Measurements from ENCODE around the gene RPH3AL.

- TF ChIP-seq YY1 (IDR thresholded peaks at IDR 0.05; ENCODE audit: low read depth), result no peak
- no peak for TF ChIP-seq EP300 (IDR thresholded peaks at IDR 0.05; ENCODE audit: borderline replicate concordance)
- TF ChIP-seq REST (IDR thresholded peaks at IDR 0.05; ENCODE audit: low read depth), result no peak
- TF ChIP-seq CEBPB (IDR thresholded peaks at IDR 0.05), result no peak
- peak; percentile 35; the same call in 1 of the 2 replicates for TF ChIP-seq TAF1 (IDR thresholded peaks at IDR 0.05; ENCODE audit: low read depth)
- TF ChIP-seq CREB1 (IDR thresholded peaks at IDR 0.05; ENCODE audit: low read depth), result no peak
- no peak for TF ChIP-seq TEAD4 (IDR thresholded peaks at IDR 0.05)
- no peak for TF ChIP-seq MAX (IDR thresholded peaks at IDR 0.05)
- no peak for TF ChIP-seq EGR1 (IDR thresholded peaks at IDR 0.05)
- 0 out of 2 replicates have a peak, but pooled peaks have one; percentile 11 for TF ChIP-seq TCF12 (IDR thresholded peaks at IDR 0.05; ENCODE audit: low read depth)
- TF ChIP-seq FOXM1 (IDR thresholded peaks at IDR 0.05; ENCODE audit: borderline replicate concordance, low read depth), result no peak
Measured at GRCh38 chr17:320809-321385, 31.7 kb downstream of the RPH3AL start.

Data from Ishikawa (cell line).